T-cell (primary cell): ENCODE results near the gene KAZALD1. TPM values are rescaled to one million over a fixed set of nuclear protein-coding genes. Genes with fewer than 3 reads are reported as not detected.

Experiments used
- ATAC-seq, 4 experiments: fragments of 200-7000 bp in 3 of 4; fragments of 150-1000 bp in 1 of 4; cut with Tn5 transposase; replicated peaks in 1 of 4; 1 replicate in 3 of 4; 2 replicates in 1 of 4; pipeline ENCODE4 v1.10.0; 2021; ENCODE audit warnings: moderate library complexity in 3 of 4, mild to moderate bottlenecking in 2 of 4, moderate number of reproducible peaks in 1 of 4
- CTCF ChIA-PET, 2 donors: fragments of 300-600 bp; sonication (Branson Sonifier 250); formaldehyde crosslinking; loops; one replicate each; lab custom pipeline; 2022; ENCODE audit warnings: antibody characterized with exemption in 2 of 2; lab: Charles Lee
- POLR2A ChIA-PET, 2 donors: fragments of 300-600 bp; sonication (Branson Sonifier 250); formaldehyde crosslinking; loops; one replicate each; lab custom pipeline; 2022; ENCODE audit warnings: antibody characterized with exemption in 2 of 2; lab: Charles Lee
- DNase-seq, 35 experiments: peaks; one replicate each; pipeline versions ENCODE4 v3.0.0 to v3.0.0-alpha.2; 2013 to 2023
- H3K27ac ChIP-seq: one replicate; pipeline ENCODE4 v1.5.1; 2013; ENCODE audit warnings: low read length
- H3K27me3 ChIP-seq, 2 experiments: replicated peaks in 1 of 2; 1 replicate in 1 of 2; 2 replicates in 1 of 2; pipeline versions ENCODE4 v1.6.1 to v1.7.0; 2013; ENCODE audit warnings: low read length in 1 of 2, mixed read lengths in 1 of 2; ENCODE audit not compliant: control insufficient read depth in 2 of 2, insufficient read depth in 2 of 2; ENCODE audit errors: extremely low read depth in 1 of 2
- H3K36me3 ChIP-seq, 2 donors: 1 replicate in 1 of 2; 2 replicates in 1 of 2; pipeline versions ENCODE4 v1.6.1 to v1.7.0; 2013; ENCODE audit warnings: low read length in 1 of 2; ENCODE audit not compliant: control insufficient read depth in 2 of 2, insufficient read depth in 1 of 2; ENCODE audit errors: extremely low read depth in 1 of 2
- H3K4me1 ChIP-seq, 2 experiments: 1 replicate in 1 of 2; 2 replicates in 1 of 2; pipeline versions ENCODE4 v1.6.1 to v1.7.0; 2013; ENCODE audit warnings: low read length in 2 of 2, mixed read lengths in 1 of 2; ENCODE audit not compliant: insufficient read depth in 2 of 2, control insufficient read depth in 1 of 2; ENCODE audit errors: extremely low read depth in 1 of 2
- H3K4me3 ChIP-seq, 2 donors: 1 replicate in 1 of 2; 2 replicates in 1 of 2; pipeline versions ENCODE4 v1.5.1 to v1.7.0; 2013; ENCODE audit warnings: mild to moderate bottlenecking in 2 of 2, low read length in 1 of 2, moderate library complexity in 1 of 2; ENCODE audit not compliant: control insufficient read depth in 1 of 2; ENCODE audit errors: extremely low read depth in 1 of 2
- H3K9me3 ChIP-seq: 2 replicates; pipeline ENCODE4 v1.7.0; 2013
- H3K27ac Mint-ChIP-seq, 2 donors: one replicate each; pipeline ENCODE4 v1.8.0; 2020 to 2021; ENCODE audit warnings: mild to moderate bottlenecking in 2 of 2, mixed read lengths in 2 of 2
- H3K27me3 Mint-ChIP-seq, 2 donors: one replicate each; pipeline ENCODE4 v1.8.0; 2021 to 2022; ENCODE audit warnings: mixed read lengths in 2 of 2
- H3K36me3 Mint-ChIP-seq: one replicate; pipeline ENCODE4 v1.8.0; 2021; ENCODE audit warnings: mixed read lengths
- H3K4me1 Mint-ChIP-seq, 3 donors: one replicate each; pipeline ENCODE4 v1.8.0; 2020 to 2022; ENCODE audit warnings: mixed read lengths in 3 of 3, mild to moderate bottlenecking in 1 of 3
- H3K4me3 Mint-ChIP-seq, 3 donors: one replicate each; pipeline ENCODE4 v1.8.0; 2020 to 2022; ENCODE audit warnings: mild to moderate bottlenecking in 3 of 3, mixed read lengths in 3 of 3, moderate library complexity in 3 of 3
- H3K9me3 Mint-ChIP-seq, 3 donors: one replicate each; pipeline ENCODE4 v1.8.0; 2020 to 2022; ENCODE audit warnings: mixed read lengths in 3 of 3
- WGBS: methylation state at CpG from one replicate; pipeline ENCODE4 v1.1.5; 2013; ENCODE audit warnings: missing lambda C conversion rate; ENCODE audit not compliant: insufficient coverage; 5-methylcytosine and 5-hydroxymethylcytosine counted together
- total RNA-seq, 35 experiments: library from RNA in 6 of 35; stranded (reverse) in 6 of 35; fragments of 120-200 nt in 1 of 35; gene quantifications; one replicate each; pipeline versions ENCODE4 v1.2.1 to v1.2.4 and lab custom pipeline; 2013 to 2026

KAZALD1 gene
- total RNA-seq, 5 donors from 2014 or later (not counting 1 experiment from before 2014, with no cell fraction given) = 0.19 to 0.29 TPM; not detected in 3

- ATAC-seq = no peak
- WGBS = 100% methylated on average over 2 of the region's 5 CpGs
- POLR2A ChIA-PET = no interaction called here
Measured at GRCh38 chr10:101054876-101055275, 6.9 kb upstream of the KAZALD1 start.

DNA sequence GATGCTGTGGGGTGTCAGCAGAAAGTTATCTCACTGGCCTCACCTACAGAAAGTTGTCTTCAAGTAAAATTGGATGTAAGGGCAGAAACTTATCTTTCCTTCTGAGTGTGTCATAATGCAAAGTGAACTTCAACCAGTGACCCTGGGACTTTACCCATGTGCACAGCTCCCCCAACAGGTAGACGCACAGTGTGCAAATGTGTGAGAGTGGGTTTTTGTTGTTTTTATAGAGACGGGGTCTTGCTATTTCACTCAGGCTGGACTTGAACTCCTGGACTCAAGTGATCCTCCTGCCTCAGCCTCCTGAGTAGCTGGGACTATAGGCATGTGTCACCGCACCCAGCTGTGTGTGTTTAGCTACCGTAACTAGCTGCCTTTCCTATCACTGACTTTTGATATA lies 6.4 kb upstream of the KAZALD1 start:
- Mint-ChIP-seq H3K36me3 (no peaks in the 10 kb centered on the region), H3K4me3 (no peak overlapping the region), H3K4me1 (peaks cover 6 to 16% (median 11%) of the 10 kb centered on the region in 3 donors), H3K27ac (no peak overlapping the region), H3K27me3 (peaks cover 5 to 8% of the 10 kb centered on the region in 2 donors), H3K9me3 (no peaks in the 10 kb centered on the region)
- POLR2A ChIA-PET = no interaction called here
- CTCF ChIA-PET = interaction anchor here (0.9 to 1.8 kb wide), 4 partner anchors 12 to 87 kb away, joined by 3 to 7 read pairs (median 5); partner anchors contain the start of genes PDZD7 (in 1 of the 2) and SFXN3 (in 1 of the 2)
- Histone ChIP-seq H3K27ac (no peak overlapping the region), H3K4me3 (no peak overlapping the region), H3K36me3 (no peaks in the 10 kb centered on the region), H3K4me1 (peaks cover 4 to 10% of the 10 kb centered on the region in 2 experiments), H3K9me3 (no peaks in the 10 kb centered on the region), H3K27me3 (peaks cover 0 to 21% of the 10 kb centered on the region in 2 experiments)
- 80% methylated on average over 1 of the region's 4 CpGs for WGBS
- DNase-seq (no peak), ATAC-seq (no peak)

More at GRCh38 chr10:101054876-101055275, 6.9 kb upstream of the KAZALD1 start:
- no peak overlapping the region for H3K27ac Mint-ChIP-seq
- no peak for DNase-seq
- H3K4me1 Mint-ChIP-seq = peaks cover 9 to 11% (median 10%) of the 10 kb centered on the region in 3 donors
- no peaks in the 10 kb centered on the region for H3K9me3 Mint-ChIP-seq
- H3K9me3 ChIP-seq = no peaks in the 10 kb centered on the region
- H3K27me3 ChIP-seq = peaks cover 0 to 26% of the 10 kb centered on the region in 2 experiments
- no peaks in the 10 kb centered on the region for H3K36me3 Mint-ChIP-seq
- no peak overlapping the region for H3K27ac ChIP-seq
- CTCF ChIA-PET = interaction anchor here in 1 of 2 donors (1.5 to 1.8 kb wide), 2 partner anchors 12 to 13 kb away, joined by 7 read pairs; no protein-coding TSS in a partner anchor
- no peaks in the 10 kb centered on the region for H3K36me3 ChIP-seq
- peaks cover 6 to 12% of the 10 kb centered on the region in 2 donors for H3K27me3 Mint-ChIP-seq
- peaks cover 0 to 11% of the 10 kb centered on the region in 2 experiments for H3K4me1 ChIP-seq
- H3K4me3 ChIP-seq = no peak overlapping the region
- H3K4me3 Mint-ChIP-seq = no peak overlapping the region

GRCh38 chr10:101056365-101057151 lies 5.2 kb upstream of the KAZALD1 start:
- Mint-ChIP-seq H3K9me3 (no peaks in the 10 kb centered on the region), H3K27me3 (no peaks in the 10 kb centered on the region), H3K27ac (no peak overlapping the region), H3K36me3 (no peaks in the 10 kb centered on the region), H3K4me3 (no peak overlapping the region), H3K4me1 (peaks cover 4 to 15% (median 11%) of the 10 kb centered on the region in 3 donors)
- 89% methylated on average over 1 of the region's 4 CpGs for WGBS
- Histone ChIP-seq H3K9me3 (no peaks in the 10 kb centered on the region), H3K27me3 (peaks cover 0 to 9% of the 10 kb centered on the region in 2 experiments), H3K4me3 (no peak overlapping the region), H3K27ac (no peak overlapping the region), H3K4me1 (peaks cover 4 to 11% of the 10 kb centered on the region in 2 experiments), H3K36me3 (no peaks in the 10 kb centered on the region)
- POLR2A ChIA-PET = interaction anchor here in 1 of 2 donors (1.1 kb wide), 1 partner anchor 13 kb away, joined by 4 read pairs; no protein-coding TSS in a partner anchor
- DNase-seq = no peak
- no peak for ATAC-seq
- CTCF ChIA-PET = interaction anchor here (0.6 to 1.9 kb wide), 6 partner anchors 11 to 86 kb away, joined by 3 to 7 read pairs (median 4); partner anchors contain the start of genes PDZD7 (in 1 of the 2) and SFXN3 (in 1 of the 2)

- peak overlapping the region; percentile 86 to 93 (median 87) for H3K4me3 Mint-ChIP-seq
- no peaks in the 10 kb centered on the region for H3K36me3 Mint-ChIP-seq
- no peaks in the 10 kb centered on the region for H3K9me3 Mint-ChIP-seq
- POLR2A ChIA-PET = interaction anchor here in 1 of 2 donors (0.6 kb wide), 1 partner anchor 19 kb away, joined by 13 read pairs; no protein-coding TSS in a partner anchor
- CTCF ChIA-PET = interaction anchor here (1.0 to 6.1 kb wide), 9 partner anchors 8 to 56 kb away, joined by 3 to 42 read pairs (median 4); partner anchors contain the start of genes PDZD7 (in 1 of the 2) and SFXN3 (in 1 of the 2)
- peak; percentile 67 to 94 (median 86) for DNase-seq
- Histone ChIP-seq H3K36me3 (no peaks in the 10 kb centered on the region), H3K4me1 (peaks cover 11 to 34% of the 10 kb centered on the region in 2 experiments), H3K27me3 (peaks cover 6 to 32% of the 10 kb centered on the region in 2 experiments), H3K27ac (peak overlapping the region; percentile 90), H3K4me3 (peak overlapping the region; percentile 99 to 100), H3K9me3 (no peaks in the 10 kb centered on the region)
- H3K4me1 Mint-ChIP-seq = peaks cover 22 to 35% (median 23%) of the 10 kb centered on the region in 3 donors
- H3K27me3 Mint-ChIP-seq = peaks cover 17 to 19% of the 10 kb centered on the region in 2 donors
- peak; percentile 75 to 81 (median 76) for ATAC-seq
- under 1% methylated on average over 28 of the region's 37 CpGs for WGBS
- peak overlapping the region; percentile 91 to 98 for H3K27ac Mint-ChIP-seq
Measured at GRCh38 chr10:101060036-101060950, 1.5 kb upstream of the KAZALD1 start.

DNA sequence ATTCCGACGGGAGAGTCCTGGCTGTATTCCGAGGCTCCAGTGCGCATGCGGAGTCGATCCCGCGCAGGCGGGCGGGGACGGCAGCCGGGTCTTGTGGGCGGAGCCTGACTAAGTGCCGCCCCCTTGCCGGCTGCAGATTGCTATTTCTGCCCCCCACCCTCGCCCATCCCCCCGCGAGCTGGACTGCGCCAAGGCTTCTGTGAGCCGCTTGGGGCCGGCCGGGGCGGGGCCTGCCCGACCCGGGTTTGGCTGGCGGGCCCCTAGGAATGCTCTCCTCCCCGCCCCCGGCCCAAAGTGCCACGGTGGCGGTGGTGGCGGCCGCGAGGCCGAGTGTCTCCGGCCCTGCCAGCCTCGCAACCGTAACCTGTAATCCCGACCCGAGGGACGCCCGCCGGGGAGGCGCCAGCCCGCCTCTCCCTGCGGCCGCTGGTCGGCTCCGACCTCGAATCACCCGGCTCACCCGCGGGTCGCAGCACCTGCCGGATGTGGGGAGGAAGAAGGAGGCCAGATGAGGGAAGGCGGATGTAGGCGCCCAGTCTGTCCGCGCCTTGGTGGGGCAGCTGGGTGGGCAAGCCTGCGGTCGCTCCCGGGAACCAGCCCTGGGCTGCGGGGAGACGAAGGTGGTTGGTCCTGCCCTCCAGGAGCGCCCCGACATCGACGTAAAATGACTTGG lies 702 bp upstream of the KAZALD1 start:
- WGBS = under 1% methylated on average over 67 of the region's 67 CpGs
- H3K27ac ChIP-seq = peak overlapping the region; percentile 90
- ATAC-seq (peak; percentile 75 to 82 (median 78)), DNase-seq (peak in 29 of 35 experiments; percentile 30 to 93 (median 83))
- H3K27me3 ChIP-seq = peaks cover 6 to 40% of the 10 kb centered on the region in 2 experiments
- H3K9me3 ChIP-seq = no peaks in the 10 kb centered on the region
- H3K36me3 Mint-ChIP-seq = no peaks in the 10 kb centered on the region
- CTCF ChIA-PET = interaction anchor here (1.0 to 6.1 kb wide), 11 partner anchors 8 to 81 kb away, joined by 3 to 42 read pairs (median 4); partner anchors contain the start of genes PDZD7 (in 1 of the 2) and SFXN3 (in 1 of the 2)
- H3K36me3 ChIP-seq = no peaks in the 10 kb centered on the region
- H3K4me1 Mint-ChIP-seq = peaks cover 24 to 39% (median 25%) of the 10 kb centered on the region in 3 donors
- peaks cover 25 to 26% of the 10 kb centered on the region in 2 donors for H3K27me3 Mint-ChIP-seq
- POLR2A ChIA-PET = interaction anchor here in 1 of 2 donors (0.6 to 0.9 kb wide), 2 partner anchors 18 to 20 kb away, joined by 5 to 13 read pairs; no protein-coding TSS in a partner anchor
- H3K4me3 ChIP-seq = peak overlapping the region; percentile 99 to 100
- peak overlapping the region; percentile 86 to 93 (median 87) for H3K4me3 Mint-ChIP-seq
- H3K4me1 ChIP-seq = peaks cover 11 to 39% of the 10 kb centered on the region in 2 experiments
- H3K9me3 Mint-ChIP-seq = no peaks in the 10 kb centered on the region
- peak overlapping the region; percentile 91 to 98 for H3K27ac Mint-ChIP-seq
